HEK293 (cell line): ENCODE results near the gene FZD10.

Source experiments
- ZNF560 ChIP-seq: fragments of 450-650 bp; formaldehyde crosslinking; IDR thresholded peaks from 2 replicates; pipeline ENCODE4 v1.5.1; 2017; ENCODE audit warnings: missing biosample characterization, missing genetic modification characterization, borderline replicate concordance
- ZNF561 ChIP-seq: fragments of 450-650 bp; IDR thresholded peaks from 2 replicates; pipeline ENCODE4 v1.5.1; 2018; ENCODE audit warnings: missing biosample characterization, missing genetic modification characterization, borderline replicate concordance
- ZNF830 ChIP-seq: fragments of 450-650 bp; IDR thresholded peaks from 2 replicates; pipeline ENCODE4 v1.5.0; 2018; ENCODE audit warnings: missing biosample characterization, missing genetic modification characterization, low read depth, mild to moderate bottlenecking, moderate library complexity
- TF ChIP-seq, protein P1 (sequence below): fragments of 450-650 bp; formaldehyde crosslinking; IDR thresholded peaks from 2 replicates; pipeline ENCODE4 v1.5.1; 2016; ENCODE audit warnings: missing biosample characterization, missing genetic modification characterization
- TF ChIP-seq, protein P2 (sequence below): fragments of 450-650 bp; formaldehyde crosslinking; IDR thresholded peaks from 2 replicates; pipeline ENCODE4 v1.5.1; 2016; ENCODE audit warnings: missing biosample characterization, missing genetic modification characterization, low read depth
- TF ChIP-seq, protein P3 (sequence below): fragments of 450-650 bp; formaldehyde crosslinking; IDR thresholded peaks from 2 replicates; pipeline ENCODE4 v1.5.1; 2017; ENCODE audit warnings: missing biosample characterization, missing genetic modification characterization

DNA sequence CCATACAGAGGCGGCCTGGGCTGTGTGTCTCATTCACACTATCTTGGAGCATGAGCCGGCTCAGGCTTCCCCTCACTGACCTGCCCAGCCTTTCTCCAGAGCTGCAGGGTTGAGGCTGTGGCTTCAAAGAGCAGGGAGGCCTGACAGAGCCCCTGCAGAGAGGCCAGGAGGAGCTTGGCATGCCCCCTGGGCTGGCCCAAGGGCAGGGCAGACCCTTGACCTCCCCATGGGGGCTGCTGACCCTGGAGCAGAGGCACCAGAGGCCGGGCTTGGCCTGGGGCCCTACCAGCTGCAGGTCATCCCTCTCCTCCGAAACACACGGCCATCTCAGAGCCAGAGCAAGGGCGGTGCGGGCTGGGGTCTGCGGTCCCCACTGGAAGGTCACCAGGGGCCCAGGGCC lies 46.6 kb upstream of the FZD10 start:
- TF ChIP-seq, protein P1, sequence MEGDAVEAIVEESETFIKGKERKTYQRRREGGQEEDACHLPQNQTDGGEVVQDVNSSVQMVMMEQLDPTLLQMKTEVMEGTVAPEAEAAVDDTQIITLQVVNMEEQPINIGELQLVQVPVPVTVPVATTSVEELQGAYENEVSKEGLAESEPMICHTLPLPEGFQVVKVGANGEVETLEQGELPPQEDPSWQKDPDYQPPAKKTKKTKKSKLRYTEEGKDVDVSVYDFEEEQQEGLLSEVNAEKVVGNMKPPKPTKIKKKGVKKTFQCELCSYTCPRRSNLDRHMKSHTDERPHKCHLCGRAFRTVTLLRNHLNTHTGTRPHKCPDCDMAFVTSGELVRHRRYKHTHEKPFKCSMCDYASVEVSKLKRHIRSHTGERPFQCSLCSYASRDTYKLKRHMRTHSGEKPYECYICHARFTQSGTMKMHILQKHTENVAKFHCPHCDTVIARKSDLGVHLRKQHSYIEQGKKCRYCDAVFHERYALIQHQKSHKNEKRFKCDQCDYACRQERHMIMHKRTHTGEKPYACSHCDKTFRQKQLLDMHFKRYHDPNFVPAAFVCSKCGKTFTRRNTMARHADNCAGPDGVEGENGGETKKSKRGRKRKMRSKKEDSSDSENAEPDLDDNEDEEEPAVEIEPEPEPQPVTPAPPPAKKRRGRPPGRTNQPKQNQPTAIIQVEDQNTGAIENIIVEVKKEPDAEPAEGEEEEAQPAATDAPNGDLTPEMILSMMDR (tag by site-specific recombination): no peak
- TF ChIP-seq, protein P2, sequence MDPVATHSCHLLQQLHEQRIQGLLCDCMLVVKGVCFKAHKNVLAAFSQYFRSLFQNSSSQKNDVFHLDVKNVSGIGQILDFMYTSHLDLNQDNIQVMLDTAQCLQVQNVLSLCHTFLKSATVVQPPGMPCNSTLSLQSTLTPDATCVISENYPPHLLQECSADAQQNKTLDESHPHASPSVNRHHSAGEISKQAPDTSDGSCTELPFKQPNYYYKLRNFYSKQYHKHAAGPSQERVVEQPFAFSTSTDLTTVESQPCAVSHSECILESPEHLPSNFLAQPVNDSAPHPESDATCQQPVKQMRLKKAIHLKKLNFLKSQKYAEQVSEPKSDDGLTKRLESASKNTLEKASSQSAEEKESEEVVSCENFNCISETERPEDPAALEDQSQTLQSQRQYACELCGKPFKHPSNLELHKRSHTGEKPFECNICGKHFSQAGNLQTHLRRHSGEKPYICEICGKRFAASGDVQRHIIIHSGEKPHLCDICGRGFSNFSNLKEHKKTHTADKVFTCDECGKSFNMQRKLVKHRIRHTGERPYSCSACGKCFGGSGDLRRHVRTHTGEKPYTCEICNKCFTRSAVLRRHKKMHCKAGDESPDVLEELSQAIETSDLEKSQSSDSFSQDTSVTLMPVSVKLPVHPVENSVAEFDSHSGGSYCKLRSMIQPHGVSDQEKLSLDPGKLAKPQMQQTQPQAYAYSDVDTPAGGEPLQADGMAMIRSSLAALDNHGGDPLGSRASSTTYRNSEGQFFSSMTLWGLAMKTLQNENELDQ (tag by site-specific recombination): no peak
- TF ChIP-seq ZNF830 (tag by site-specific recombination): no peak
- no peak for TF ChIP-seq ZNF561 (tag by site-specific recombination)
- TF ChIP-seq, protein P3, sequence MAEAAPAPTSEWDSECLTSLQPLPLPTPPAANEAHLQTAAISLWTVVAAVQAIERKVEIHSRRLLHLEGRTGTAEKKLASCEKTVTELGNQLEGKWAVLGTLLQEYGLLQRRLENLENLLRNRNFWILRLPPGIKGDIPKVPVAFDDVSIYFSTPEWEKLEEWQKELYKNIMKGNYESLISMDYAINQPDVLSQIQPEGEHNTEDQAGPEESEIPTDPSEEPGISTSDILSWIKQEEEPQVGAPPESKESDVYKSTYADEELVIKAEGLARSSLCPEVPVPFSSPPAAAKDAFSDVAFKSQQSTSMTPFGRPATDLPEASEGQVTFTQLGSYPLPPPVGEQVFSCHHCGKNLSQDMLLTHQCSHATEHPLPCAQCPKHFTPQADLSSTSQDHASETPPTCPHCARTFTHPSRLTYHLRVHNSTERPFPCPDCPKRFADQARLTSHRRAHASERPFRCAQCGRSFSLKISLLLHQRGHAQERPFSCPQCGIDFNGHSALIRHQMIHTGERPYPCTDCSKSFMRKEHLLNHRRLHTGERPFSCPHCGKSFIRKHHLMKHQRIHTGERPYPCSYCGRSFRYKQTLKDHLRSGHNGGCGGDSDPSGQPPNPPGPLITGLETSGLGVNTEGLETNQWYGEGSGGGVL: no peak
- no peak for TF ChIP-seq ZNF560 (tag by site-specific recombination)
